ENCODE measurements around the gene DNAH8.

Gene DNAH8

GRCh38 chr6:38973178-38974057 is 258.3 kb downstream of the DNAH8 start:
- DNase-seq (ENCODE audit: low read depth): no peak

GRCh38 chr6:38974389-38975151 is 259.5 kb downstream of the DNAH8 start:
- no peak for DNase-seq (ENCODE audit: low read depth)

DNA sequence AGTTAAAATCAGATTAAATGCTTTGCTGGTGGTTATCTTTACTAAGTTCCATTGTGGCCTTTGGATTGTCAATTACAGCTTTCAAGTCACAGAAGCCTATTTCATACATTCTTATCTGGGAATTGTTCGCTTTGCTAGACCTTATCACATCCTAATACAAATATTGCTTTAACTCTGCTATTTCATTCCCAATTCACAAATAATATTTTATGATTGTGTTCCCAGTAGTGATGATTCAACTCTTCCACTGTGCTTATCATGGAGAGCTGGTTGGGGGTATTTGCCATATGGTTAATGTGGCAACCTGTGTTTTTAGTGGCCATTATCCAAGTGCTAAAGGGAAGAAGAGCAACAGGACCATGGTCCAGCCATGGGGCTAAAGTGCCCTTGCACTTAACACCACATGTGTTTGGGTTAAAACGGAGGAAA is 260.5 kb downstream of the DNAH8 start:
- DNase-seq (ENCODE audit: low read depth): no peak

GRCh38 chr6:38976051-38976450 is 260.9 kb downstream of the DNAH8 start:
- no peak for DNase-seq (ENCODE audit: low read depth)

DNA sequence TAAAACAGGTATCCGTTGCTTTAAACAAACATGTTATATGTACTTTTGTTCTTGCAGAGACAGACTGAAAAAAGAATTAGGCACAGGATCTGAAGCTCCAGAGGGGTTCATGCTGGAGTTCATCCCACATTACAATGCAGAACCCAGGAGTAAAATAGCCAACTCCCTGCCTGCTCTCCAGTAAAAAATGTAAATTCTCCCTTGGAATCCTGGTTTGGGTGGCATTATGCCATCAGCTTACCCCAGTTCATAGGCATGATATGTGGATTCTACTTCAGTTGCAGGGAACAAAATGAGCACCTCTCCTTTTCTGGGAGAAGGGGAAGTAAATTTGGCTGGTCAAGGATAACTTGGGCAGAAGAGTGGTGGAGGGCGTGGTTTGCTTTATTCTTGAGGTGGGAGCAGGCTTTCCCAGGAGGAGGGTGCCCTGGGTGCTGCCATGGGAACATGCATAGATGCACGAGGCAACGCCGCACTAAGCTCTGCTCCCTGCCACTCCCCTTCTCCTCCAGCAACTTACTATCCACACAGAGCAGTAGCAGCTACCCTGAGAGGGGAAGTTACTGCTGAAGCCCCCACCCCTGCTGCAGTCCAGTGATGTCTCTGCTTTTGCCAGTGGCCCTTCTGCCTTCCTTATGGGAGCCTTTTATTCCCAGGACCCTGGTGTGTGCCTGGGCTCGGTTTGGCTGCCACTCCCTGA is 261.8 kb downstream of the DNAH8 start:
- DNase-seq (ENCODE audit: low read depth): no peak

DNA sequence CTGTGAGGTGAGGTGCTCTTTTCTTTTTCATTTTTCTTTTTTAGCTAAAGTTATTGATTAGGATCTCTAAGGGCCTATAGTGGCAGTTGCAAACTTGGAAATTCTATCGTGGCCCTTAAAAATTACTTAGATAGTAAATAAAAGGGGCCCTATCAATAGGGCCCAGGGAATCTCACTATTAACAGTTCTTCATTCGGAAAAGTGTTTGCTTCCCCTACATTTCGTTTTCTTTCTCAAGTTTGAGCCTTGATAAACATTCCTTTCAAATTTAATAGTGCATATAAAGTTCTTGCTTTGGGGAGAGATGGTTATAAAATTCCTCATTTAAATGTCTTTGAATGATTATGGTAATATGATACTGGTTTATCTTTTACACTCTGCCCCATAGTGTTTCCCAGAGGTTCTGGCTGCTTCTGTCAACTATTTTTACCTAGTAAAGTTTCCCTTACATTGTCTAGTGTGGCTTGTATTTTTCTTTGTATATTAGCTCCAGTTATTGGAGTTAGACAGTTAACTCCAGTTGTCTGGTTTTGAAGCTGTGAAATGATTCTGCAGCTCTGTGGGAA is 263.1 kb downstream of the DNAH8 start:
- no peak for DNase-seq (ENCODE audit: low read depth)

- DNase-seq (ENCODE audit: low read depth): no peak
Measured at GRCh38 chr6:38982470-38982869, 267.4 kb downstream of the DNAH8 start.

GRCh38 chr6:38984723-38985122 is 269.6 kb downstream of the DNAH8 start:
- DNase-seq (ENCODE audit: low read depth): no peak

- DNase-seq (ENCODE audit: low read depth): no peak
Measured at GRCh38 chr6:38985839-38986238, 270.7 kb downstream of the DNAH8 start.

- no peak for DNase-seq (ENCODE audit: low read depth)
Measured at GRCh38 chr6:38987503-38987902, 272.4 kb downstream of the DNAH8 start.

DNA sequence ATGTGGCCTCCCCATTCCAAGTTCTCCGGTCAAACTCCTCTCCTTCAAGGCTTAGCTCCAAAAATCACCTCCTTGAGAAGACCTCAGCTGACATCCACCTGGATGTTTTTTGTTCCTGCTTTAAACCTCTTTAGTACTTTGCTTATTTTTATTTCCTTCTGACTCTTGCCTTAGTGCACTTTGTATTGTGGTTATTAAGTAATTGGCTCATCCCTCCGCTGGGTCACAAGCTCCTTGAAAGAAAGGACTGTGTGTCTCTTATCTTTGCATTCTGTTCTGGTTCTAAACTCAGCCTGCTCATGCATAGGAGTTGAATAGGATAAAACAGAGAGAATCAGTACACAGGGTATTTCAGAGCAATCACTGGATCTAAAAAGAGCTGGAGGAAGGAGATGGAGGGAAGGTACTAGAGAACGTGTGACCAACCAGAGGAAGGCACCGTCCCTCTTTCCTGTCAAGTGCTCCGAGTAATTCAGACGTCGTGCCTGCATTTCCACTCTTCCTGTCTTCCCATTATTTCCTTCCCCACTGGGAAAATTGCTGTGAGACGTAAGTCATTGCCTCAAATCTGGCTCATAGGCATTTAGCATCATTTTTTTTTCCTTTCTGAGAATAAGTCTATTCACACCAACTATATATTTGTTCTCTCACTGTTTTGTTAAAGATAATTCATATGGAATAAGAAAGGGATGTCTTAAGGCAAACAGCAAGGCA is 273.8 kb downstream of the DNAH8 start:
- no peak for DNase-seq (ENCODE audit: low read depth)

GRCh38 chr6:38990475-38990874 is 275.4 kb downstream of the DNAH8 start:
- DNase-seq (ENCODE audit: low read depth): no peak

GRCh38 chr6:38996676-38997075 is 281.6 kb downstream of the DNAH8 start:
- no peak for DNase-seq (ENCODE audit: low read depth)

DNA sequence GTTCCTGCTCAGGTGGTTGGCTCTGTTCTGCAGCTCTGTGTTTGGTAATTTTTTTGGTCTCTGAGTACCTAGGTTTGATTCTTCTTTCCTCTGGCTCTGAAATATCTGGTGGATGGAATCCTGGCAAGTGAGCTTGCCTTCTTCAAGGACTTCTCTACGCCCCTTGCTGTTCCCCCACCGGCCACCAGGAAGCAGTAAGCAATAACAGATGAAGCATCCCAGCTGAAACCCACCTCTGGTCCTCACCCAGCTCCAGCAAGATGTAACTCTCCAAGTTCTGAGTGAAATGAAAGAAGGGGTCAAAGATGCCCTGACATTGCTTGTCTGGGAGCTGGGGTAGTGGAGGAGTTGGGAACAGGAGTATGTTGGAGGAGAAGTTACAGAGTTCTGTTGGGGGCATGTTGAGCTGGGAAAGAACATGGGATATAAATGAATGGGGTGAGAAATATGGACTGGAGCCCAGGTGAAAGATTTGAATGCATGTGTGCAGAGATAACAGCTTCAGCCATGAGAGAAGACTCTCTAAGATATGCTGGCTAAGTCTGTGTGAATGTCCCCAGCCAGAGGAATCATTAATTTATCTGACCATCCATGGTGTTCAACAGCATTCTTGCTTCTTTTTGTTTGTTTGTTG is 282.1 kb downstream of the DNAH8 start:
- no peak for DNase-seq (ENCODE audit: low read depth)

- DNase-seq (ENCODE audit: low read depth): no peak
Measured at GRCh38 chr6:39003072-39003471, 288.0 kb downstream of the DNAH8 start.

DNA sequence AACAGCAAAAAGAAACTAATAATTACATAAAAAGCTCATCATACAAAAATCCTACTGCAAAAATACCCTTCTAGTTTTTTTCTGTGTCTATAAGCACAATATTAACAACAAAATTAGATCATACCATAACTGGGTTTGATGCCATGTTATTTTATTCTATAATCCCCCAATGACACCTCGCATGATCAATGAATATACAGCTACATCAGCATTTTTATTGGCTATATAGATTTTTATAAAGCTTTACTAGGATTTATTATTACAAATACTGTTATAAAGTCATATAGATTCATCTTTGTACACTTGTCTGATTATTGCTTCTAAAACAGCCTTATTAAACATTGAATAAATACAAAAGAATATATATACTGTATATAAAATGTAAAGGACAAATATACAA is 288.4 kb downstream of the DNAH8 start:
- no peak for DNase-seq (ENCODE audit: low read depth)

DNA sequence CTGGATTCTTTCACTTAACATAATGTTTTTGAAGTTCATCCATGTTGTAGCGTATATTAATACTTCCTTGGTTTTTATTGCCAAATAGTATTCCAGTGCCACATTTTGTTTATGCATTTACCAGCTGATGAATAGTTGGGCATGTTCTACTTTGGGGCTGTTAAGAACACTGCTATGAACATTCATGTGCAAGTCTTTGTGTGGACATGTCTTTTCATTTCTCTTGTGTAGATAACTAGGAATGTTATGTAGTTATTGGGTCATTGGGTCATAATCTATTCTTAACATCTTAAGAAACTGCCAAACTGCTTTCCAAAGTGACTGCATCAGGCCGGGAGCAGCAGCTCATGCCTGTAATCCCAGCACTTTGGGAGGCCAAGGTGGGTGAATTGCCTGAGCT is 289.7 kb downstream of the DNAH8 start:
- no peak for DNase-seq (ENCODE audit: low read depth)

- DNase-seq (ENCODE audit: low read depth): no peak
Measured at GRCh38 chr6:39005774-39006173, 290.7 kb downstream of the DNAH8 start.

DNA sequence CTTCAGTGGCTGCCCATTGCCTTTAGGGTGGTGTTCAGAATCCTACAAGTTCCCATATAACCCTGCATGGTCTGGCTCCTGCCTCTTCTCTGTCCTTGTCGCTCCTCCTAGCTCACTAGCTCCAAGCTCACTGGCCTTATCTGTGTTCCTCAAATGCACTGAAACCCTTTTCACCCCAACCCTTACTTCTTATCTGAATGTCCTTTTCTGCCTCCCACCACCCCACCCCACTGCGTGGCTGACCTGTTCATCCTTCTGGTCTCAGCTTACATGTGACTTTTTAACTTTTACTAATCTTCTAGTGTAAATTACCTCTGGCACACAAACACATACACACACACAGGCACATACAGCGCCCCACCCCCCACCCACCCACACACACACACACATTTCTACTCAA is 292.5 kb downstream of the DNAH8 start:
- no peak for DNase-seq (ENCODE audit: low read depth)

DNA sequence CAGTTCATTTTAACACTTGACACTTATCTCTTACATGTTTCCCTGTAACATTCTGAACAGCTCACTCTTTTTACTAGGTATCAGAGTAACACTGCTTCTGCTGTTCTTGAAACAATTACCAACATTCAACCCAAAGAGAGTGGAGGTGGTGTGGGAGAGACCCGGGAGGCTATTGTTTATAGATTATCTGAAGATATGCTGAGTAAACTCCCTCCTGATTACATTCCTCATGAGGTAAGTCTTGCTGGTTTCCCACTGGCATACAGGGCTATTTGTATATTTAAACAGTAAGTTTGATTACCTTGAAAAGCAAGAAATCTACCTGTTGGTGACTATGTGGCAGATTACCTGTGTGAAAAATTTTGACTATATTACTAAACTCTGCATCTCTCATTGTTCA is 293.6 kb downstream of the DNAH8 start:
- no peak for DNase-seq (ENCODE audit: low read depth)

GRCh38 chr6:39009476-39009875 is 294.4 kb downstream of the DNAH8 start:
- no peak for DNase-seq (ENCODE audit: low read depth)

Measured in stimulated activated CD4-positive, alpha-beta T cell treated with anti-CD3 and anti-CD28 coated beads, Interleukin-2, amount 100 ng/mL, for 4 hours (primary cell).